Lung microvascular endothelial cell (primary cell): ENCODE results near the gene SLC24A3. TPM values are rescaled to one million over a fixed set of nuclear protein-coding genes. Genes with fewer than 3 reads are reported as not detected.

Source experiments
- DNase-seq, 2 donors: peaks; one replicate each; pipeline versions ENCODE4 v3.0.0 to v3.0.0-alpha.2; 2010; ENCODE audit warnings: low read depth in 2 of 2
- total RNA-seq: library from RNA; depleted of rRNA; stranded (reverse); fragments of >200 nt; gene quantifications from 2 replicates; pipeline ENCODE4 v1.2.1, GENCODE V29; 2014

Gene SLC24A3
- total RNA-seq, 1 donor from 2014 or later: under 0.01 TPM

- DNase-seq: no peak
These were observed 283.7 kb downstream of the SLC24A3 start for GRCh38 chr20:19495905-19496703.

- no peak for DNase-seq
These were observed 284.6 kb downstream of the SLC24A3 start for GRCh38 chr20:19497064-19497463.

- no peak for DNase-seq
These were observed 286.3 kb downstream of the SLC24A3 start for GRCh38 chr20:19498756-19499155.

- DNase-seq: no peak
These were observed 289.2 kb downstream of the SLC24A3 start for GRCh38 chr20:19501476-19502115.

- DNase-seq: no peak
These were observed 289.7 kb downstream of the SLC24A3 start for GRCh38 chr20:19502169-19502568.

- no peak for DNase-seq
These were observed 291.8 kb downstream of the SLC24A3 start for GRCh38 chr20:19504251-19504650.

GRCh38 chr20:19506021-19506420 lies 293.6 kb downstream of the SLC24A3 start:
- DNase-seq: no peak

- no peak for DNase-seq
These were observed 296.0 kb downstream of the SLC24A3 start for GRCh38 chr20:19508449-19508848.

GRCh38 chr20:19510611-19511010 lies 298.2 kb downstream of the SLC24A3 start:
- no peak for DNase-seq

- DNase-seq: no peak
These were observed 299.5 kb downstream of the SLC24A3 start for GRCh38 chr20:19511931-19512330.

GRCh38 chr20:19512886-19513677 lies 300.6 kb downstream of the SLC24A3 start:
- no peak for DNase-seq

GRCh38 chr20:19515074-19515473 lies 302.6 kb downstream of the SLC24A3 start:
- DNase-seq: no peak

GRCh38 chr20:19519466-19519865 lies 307.0 kb downstream of the SLC24A3 start:
- no peak for DNase-seq

GRCh38 chr20:19520261-19520660 lies 307.8 kb downstream of the SLC24A3 start:
- DNase-seq: no peak

- no peak for DNase-seq
These were observed 309.8 kb downstream of the SLC24A3 start for GRCh38 chr20:19522071-19522801.

GRCh38 chr20:19522836-19523590 lies 310.6 kb downstream of the SLC24A3 start:
- DNase-seq: no peak

- DNase-seq: no peak
These were observed 312.2 kb downstream of the SLC24A3 start for GRCh38 chr20:19524691-19525090.

GRCh38 chr20:19527509-19527908 lies 315.1 kb downstream of the SLC24A3 start:
- DNase-seq: no peak

- no peak for DNase-seq
These were observed 316.0 kb downstream of the SLC24A3 start for GRCh38 chr20:19528286-19529030.

- DNase-seq: no peak
These were observed 317.6 kb downstream of the SLC24A3 start for GRCh38 chr20:19530006-19530405.
